Duodenal mucosa (tissue), 2 donors: ENCODE results near the gene RAB30.

Experiments
- H3K27ac ChIP-seq: one replicate; pipeline ENCODE4 v1.7.0; 2013; ENCODE audit warnings: low read depth, low read length
- H3K27me3 ChIP-seq, 2 donors: one replicate each; pipeline ENCODE4 v1.7.0; 2013; ENCODE audit warnings: low read length in 2 of 2, control low read depth in 1 of 2; ENCODE audit not compliant: insufficient read depth in 2 of 2, control insufficient read depth in 1 of 2
- H3K36me3 ChIP-seq, 2 donors: one replicate each; pipeline ENCODE4 v1.7.0; 2013; ENCODE audit warnings: low read length in 2 of 2, control low read depth in 1 of 2; ENCODE audit not compliant: insufficient read depth in 2 of 2, control insufficient read depth in 1 of 2
- H3K4me1 ChIP-seq, 2 donors: one replicate each; pipeline ENCODE4 v1.7.0; 2013; ENCODE audit warnings: low read length in 2 of 2, control low read depth in 1 of 2; ENCODE audit not compliant: insufficient read depth in 2 of 2, control insufficient read depth in 1 of 2
- H3K4me3 ChIP-seq, 2 donors: one replicate each; pipeline ENCODE4 v1.7.0; 2013; ENCODE audit warnings: low read length in 2 of 2, low read depth in 1 of 2
- H3K9ac ChIP-seq, 2 donors: one replicate each; pipeline ENCODE4 v1.7.0; 2013; ENCODE audit warnings: low read length in 2 of 2, low read depth in 1 of 2
- H3K9me3 ChIP-seq, 2 donors: one replicate each; pipeline ENCODE4 v1.7.0; 2013; ENCODE audit warnings: low read length in 2 of 2, control low read depth in 1 of 2; ENCODE audit not compliant: control insufficient read depth in 1 of 2

Gene RAB30

DNA sequence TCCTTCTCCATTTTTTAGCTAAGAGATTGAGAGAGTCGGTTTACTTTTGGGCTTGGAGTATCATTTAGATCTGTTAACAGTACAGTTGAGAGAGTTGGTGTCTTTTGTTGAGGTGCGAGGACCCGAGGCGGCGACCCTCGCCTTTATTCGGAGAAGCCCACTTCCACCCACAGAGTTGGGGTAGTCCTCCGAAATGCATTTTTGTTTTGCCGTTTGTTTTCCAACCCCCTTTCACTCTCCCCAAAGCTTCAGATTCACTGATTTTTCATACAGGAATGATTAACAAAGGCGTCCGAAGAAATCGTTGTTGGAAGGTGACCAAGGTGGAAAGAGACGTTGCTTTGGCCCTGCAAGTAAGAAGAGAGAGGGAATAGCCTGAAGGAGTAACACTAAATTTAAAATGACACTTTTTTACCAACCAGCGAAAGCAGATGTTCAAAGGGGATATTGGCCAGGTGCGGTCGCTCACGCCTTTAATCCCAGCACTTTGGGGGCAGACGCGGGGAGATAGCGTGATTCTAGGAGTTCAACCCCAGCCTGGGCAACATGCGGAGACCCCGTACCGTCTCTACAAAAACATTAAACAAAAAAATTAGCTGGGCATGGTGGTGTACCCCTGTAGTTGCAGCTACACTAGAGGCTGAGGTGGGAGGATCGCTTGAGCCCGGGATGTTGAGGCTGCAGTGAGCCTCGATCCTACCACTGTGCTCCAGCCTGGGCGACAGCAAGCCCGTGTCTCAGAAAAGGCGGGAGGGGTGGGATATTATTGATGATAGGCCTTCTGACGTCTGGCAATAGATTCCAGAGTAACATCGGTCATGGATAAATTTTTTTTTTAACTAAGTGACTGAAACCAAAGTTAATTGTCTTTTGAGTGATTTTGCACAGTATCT, 899 bp upstream of the RAB30 start:
- Histone ChIP-seq H3K27me3 (peaks cover 0 to 7% of the 10 kb centered on the region in 2 donors), H3K4me1 (peaks cover 33 to 35% of the 10 kb centered on the region in 2 donors), H3K4me3 (peak overlapping the region; percentile 96 to 97), H3K36me3 (peaks cover 6 to 10% of the 10 kb centered on the region in 2 donors), H3K27ac (peak overlapping the region; percentile 86), H3K9ac (peak overlapping the region; percentile 100), H3K9me3 (no peaks in the 10 kb centered on the region)

DNA sequence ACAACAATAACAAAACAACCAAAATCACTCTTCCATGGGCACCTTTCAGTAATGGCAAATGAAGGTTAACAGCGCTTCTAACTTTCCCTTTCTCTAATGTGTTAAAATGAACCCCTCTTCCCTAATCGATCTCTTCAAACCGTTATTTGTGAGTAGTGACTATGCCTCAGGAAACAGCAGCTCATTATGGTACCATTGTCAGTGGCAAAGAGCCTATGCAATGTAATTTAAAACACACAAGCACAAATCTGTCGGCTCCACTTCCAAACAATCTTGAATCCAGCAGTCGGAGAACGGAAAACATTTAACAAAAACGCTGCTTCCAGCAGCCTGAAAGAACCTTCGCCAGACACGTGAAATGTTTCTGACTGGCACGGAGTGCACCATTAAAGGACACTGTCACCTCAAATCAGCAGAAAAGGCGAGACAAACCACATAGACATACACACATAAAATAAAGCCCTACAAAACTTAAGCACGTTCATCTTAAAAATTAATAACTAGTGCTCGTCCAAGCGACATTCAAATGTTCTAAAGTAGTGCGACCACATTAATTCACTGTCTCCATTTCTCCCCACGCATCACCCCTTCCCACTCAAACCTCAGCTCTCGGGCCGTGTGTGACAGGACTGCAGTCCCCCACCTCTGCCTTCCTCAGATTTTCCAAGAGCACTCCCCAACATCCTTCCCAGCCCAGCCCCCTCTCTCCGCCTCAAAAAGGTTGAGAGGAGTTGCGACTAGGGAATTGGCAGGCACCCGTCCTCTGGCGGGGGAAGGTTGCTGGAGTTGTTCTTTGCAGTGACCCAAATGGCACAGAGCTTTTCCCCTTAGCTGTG, 748 bp downstream of the RAB30 start:
- peaks cover 6 to 10% of the 10 kb centered on the region in 2 donors for H3K36me3 ChIP-seq
- H3K9me3 ChIP-seq = no peaks in the 10 kb centered on the region
- H3K9ac ChIP-seq = peak overlapping the region; percentile 100
- peaks cover 0 to 7% of the 10 kb centered on the region in 2 donors for H3K27me3 ChIP-seq
- H3K4me3 ChIP-seq = peak overlapping the region; percentile 96 to 97
- peak overlapping the region; percentile 48 for H3K27ac ChIP-seq
- peaks cover 33 to 35% of the 10 kb centered on the region in 2 donors for H3K4me1 ChIP-seq

DNA sequence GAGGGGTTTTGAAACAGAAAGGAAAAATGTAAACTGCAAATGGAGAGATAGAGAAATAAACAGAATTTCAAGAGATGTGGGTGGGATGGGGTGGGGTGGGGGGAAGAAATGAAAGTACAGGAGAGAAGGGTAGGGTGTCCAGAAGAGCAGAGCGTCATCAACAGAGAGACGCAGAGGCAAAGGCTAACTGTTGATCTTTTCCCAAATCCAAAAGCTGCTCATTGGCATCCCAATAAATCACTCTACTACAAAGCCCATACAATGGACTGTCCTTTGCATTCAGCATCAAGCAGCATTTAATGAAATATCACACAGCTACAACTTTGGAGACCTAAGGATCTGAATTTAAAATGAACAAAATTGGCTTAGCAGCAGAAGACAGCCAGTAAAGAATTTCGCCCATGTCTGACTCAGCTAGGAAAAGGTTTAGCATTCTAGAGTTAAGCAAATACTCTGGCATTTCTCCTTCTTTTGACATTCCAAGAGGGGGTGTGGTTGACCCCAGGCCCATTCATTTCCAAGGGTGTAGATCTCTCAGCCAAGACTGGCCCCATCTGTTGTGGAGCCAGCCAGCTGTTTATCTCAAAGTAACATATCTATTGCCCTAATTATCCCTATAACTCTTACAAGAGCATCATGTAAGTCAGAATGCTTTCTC, 1.5 kb downstream of the RAB30 start:
- Histone ChIP-seq H3K27me3 (peaks cover 0 to 7% of the 10 kb centered on the region in 2 donors), H3K9ac (peak overlapping the region; percentile 100), H3K27ac (no peak overlapping the region), H3K4me1 (peaks cover 33 to 35% of the 10 kb centered on the region in 2 donors), H3K36me3 (peaks cover 6 to 10% of the 10 kb centered on the region in 2 donors), H3K4me3 (peak overlapping the region; percentile 96 to 97), H3K9me3 (no peaks in the 10 kb centered on the region)

DNA sequence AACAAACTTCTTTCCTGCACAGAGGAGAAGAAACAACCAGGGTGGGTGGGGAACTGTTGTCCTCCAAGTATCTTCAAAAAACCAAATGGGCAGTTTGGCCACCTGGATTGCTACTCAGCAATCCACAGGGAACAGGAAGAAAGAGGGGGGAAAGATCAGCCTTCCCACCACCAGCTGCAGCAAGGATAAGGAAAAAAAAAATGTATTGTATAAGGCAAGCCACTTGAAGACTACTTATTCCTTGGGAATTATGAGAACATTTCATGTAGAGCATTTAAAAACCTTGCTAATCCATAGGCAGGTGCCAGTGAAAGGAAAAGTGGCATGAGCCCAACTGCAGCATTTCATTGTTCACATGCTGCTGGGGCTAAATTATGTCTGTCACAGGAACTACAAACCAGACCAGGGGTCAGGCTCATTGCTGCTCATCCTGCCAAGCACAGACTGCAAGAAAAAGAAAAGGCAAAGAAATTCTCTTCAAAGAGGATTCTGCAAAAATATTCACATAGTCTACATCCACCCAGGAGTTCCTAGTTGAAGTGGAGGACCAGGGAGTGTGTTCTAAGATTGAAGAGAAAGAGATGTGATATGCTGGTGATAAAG, 2.2 kb downstream of the RAB30 start:
- peaks cover 2 to 4% of the 10 kb centered on the region in 2 donors for H3K36me3 ChIP-seq
- H3K4me1 ChIP-seq = peaks cover 33 to 35% of the 10 kb centered on the region in 2 donors
- no peak overlapping the region for H3K9ac ChIP-seq
- no peaks in the 10 kb centered on the region for H3K9me3 ChIP-seq
- H3K4me3 ChIP-seq = peak overlapping the region; percentile 6 to 97
- H3K27me3 ChIP-seq = peaks cover 0 to 7% of the 10 kb centered on the region in 2 donors
- no peak overlapping the region for H3K27ac ChIP-seq

DNA sequence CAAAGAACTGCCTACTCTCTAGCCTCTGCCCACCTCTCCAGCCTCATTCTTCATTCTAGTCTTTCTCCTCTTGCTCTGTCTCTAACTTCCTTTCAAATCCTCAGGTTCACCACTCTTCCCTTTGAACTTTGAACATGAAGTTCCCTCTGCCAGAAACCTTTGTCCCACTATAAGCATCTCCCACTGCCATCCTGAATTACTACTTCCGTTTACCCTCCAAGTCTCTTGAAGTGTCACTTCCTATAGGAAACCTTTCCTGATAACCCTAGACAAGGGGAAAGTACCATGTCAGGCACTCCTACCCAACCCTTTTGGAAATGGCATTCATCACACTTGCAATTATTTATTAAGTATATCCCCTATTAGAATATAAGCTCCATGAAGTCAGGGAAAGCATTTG, 3.1 kb downstream of the RAB30 start:
- no peak overlapping the region for H3K4me3 ChIP-seq
- H3K36me3 ChIP-seq = no peaks in the 10 kb centered on the region
- peaks cover 0 to 7% of the 10 kb centered on the region in 2 donors for H3K27me3 ChIP-seq
- no peaks in the 10 kb centered on the region for H3K9me3 ChIP-seq
- H3K27ac ChIP-seq = no peak overlapping the region
- H3K9ac ChIP-seq = no peak overlapping the region
- peaks cover 31 to 36% of the 10 kb centered on the region in 2 donors for H3K4me1 ChIP-seq

DNA sequence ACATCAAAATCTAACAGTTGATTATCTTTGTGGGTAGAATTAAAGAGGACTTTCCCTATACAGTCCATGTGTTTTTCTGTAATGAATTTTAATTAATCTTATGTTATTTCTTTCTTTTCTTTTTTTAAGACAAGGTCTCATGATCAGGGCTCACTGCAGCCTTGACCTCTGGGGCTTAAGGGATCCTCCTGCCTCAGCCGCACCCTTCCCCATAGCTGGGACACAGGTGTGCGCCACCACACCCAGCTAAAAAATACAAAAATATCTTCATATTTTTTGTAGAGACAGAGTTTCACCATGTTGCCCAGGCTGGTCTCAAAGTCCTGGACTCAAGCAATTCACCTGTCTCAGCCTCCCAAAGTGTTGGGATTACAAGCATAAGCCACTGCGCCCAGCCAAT, 7.7 kb downstream of the RAB30 start:
- no peak overlapping the region for H3K27ac ChIP-seq
- H3K4me3 ChIP-seq = no peak overlapping the region
- H3K4me1 ChIP-seq = peaks cover 15 to 17% of the 10 kb centered on the region in 2 donors
- H3K27me3 ChIP-seq = no peaks in the 10 kb centered on the region
- H3K9me3 ChIP-seq = no peaks in the 10 kb centered on the region
- H3K9ac ChIP-seq = no peak overlapping the region
- H3K36me3 ChIP-seq = no peaks in the 10 kb centered on the region

DNA sequence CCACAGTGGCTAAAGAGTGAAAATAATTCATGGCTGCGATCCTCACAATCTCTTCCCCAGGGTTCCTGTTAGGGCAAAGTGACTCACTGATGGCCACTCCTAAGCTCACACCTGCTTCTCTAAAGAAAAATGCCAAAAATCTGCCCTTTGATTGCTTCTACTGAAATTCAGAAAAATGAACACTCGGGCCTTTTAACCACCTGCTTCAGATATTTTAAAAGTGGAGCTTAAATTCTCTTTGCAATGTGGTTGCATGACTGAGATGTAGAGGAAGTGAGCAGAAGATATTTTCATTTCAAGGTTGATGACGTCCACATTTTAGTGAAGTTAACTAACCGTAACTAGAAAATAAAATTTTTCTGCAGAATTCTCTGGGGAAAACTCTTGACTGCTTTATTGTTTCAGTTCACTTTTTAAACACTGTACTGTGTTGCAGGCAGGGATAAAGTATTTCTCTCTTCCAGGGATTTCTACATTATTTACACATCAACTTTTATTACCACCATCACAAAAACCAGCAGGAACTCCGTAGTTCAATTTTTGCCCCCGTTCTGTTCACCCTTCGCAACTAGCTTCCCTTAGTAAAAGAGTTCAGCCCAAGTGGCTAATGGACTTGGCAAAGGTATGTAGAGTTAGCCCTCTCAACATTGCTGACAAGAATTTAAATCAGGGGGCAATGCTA, 8.5 kb downstream of the RAB30 start:
- H3K9me3 ChIP-seq = no peaks in the 10 kb centered on the region
- peaks cover 8 to 9% of the 10 kb centered on the region in 2 donors for H3K4me1 ChIP-seq
- peak overlapping the region; percentile 22 to 41 for H3K9ac ChIP-seq
- H3K36me3 ChIP-seq = no peaks in the 10 kb centered on the region
- no peaks in the 10 kb centered on the region for H3K27me3 ChIP-seq
- peak overlapping the region; percentile 27 for H3K27ac ChIP-seq
- H3K4me3 ChIP-seq = peak overlapping the region in 1 of 2 donors; percentile 33

DNA sequence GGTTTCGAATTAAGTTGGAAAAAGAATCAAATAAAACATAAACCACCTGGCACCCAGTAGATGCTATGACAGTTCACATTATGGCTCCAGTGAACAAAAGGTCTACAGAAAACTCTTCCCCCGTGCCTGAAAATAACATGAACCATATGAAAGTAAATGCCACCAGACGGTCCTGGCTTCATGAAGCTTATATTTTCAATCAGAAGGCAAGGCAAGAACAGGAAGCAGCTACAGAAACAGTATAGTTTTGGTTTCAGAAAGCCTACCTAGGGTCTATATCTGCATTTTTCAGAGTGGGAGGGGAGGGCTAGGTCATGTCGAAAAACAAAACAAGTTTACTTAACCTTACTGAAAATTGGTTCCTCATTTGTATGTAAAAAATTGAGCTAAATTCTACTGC, 9.8 kb downstream of the RAB30 start:
- H3K27me3 ChIP-seq = no peaks in the 10 kb centered on the region
- no peak overlapping the region for H3K27ac ChIP-seq

DNA sequence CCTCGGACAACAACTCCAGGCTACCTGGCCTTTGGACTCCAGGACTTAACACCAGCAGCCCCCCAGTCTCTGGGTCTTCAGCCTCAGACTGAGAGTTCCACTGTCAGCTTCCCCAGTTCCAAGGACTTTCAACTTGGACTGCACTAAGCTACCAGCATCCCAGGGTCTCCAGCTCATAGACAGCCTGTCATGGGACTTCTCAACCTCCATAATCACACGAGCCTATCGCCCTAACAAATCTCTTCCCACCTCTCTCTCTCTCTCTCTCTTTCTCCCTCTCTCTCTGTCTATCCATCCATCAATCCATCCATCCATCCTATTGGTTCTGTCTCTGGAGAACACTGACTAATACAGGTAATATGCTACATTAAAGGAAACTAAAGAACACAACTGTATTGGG, 10.7 kb downstream of the RAB30 start:
- no peaks in the 10 kb centered on the region for H3K27me3 ChIP-seq
- no peak overlapping the region for H3K4me3 ChIP-seq
- H3K9me3 ChIP-seq = no peaks in the 10 kb centered on the region
- H3K36me3 ChIP-seq = no peaks in the 10 kb centered on the region
- peaks cover 7 to 8% of the 10 kb centered on the region in 2 donors for H3K4me1 ChIP-seq
- H3K27ac ChIP-seq = no peak overlapping the region
- no peak overlapping the region for H3K9ac ChIP-seq

More for the DNA sequence above, 9.8 kb downstream of the RAB30 start:
- H3K4me1 ChIP-seq = peaks cover 7 to 8% of the 10 kb centered on the region in 2 donors
- H3K4me3 ChIP-seq = no peak overlapping the region
- H3K9me3 ChIP-seq = no peaks in the 10 kb centered on the region
- no peaks in the 10 kb centered on the region for H3K36me3 ChIP-seq
- H3K9ac ChIP-seq = no peak overlapping the region
